ENCODE measurements around the gene HLCS. TPM values are rescaled to one million over a fixed set of nuclear protein-coding genes. Genes with fewer than 3 reads are reported as not detected.

The HLCS gene
- total RNA-seq, 1 donor, result 44.3 TPM

DNA sequence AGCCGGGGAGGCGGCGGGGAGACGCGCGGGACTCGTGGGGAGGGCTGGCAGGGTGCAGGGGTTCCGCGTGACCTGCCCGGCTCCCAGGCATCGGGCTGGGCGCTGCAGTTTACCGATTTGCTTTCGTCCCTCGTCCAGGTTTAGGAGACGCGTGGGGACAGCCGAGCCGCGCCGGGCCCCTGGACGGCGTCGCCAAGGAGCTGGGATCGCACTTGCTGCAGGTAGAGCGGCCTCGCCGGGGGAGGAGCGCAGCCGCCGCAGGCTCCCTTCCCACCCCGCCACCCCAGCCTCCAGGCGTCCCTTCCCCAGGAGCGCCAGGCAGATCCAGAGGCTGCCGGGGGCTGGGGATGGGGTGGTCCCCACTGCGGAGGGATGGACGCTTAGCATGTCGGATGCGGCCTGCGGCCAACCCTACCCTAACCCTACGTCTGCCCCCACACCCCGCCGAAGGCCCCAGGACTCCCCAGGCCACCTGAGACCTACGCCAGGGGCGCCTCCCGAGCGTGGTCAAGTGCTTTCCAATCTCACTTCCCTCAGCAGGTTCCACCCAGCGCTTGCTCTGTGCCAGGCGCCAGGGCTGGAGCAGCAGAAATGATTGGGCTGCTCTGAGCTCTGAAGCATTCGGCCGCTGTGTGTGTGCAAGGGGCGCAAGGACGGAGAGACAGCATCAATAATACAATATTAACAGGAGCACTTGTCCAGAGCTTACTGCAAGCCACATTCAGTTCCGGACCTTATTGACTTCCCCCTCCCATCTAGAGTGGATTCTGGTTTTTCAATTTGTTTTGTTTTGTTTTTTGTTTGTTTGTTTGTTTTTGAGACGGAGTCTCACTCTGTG is 257.2 kb downstream of the HLCS start:
- H3K4me3 ChIP-seq (ENCODE audit: low read depth, low read length), result no peak overlapping the region
- no peak for TF ChIP-seq CTCF (IDR thresholded peaks at IDR 0.05; ENCODE audit: insufficient read depth, low read length)
- no peak for DNase-seq (ENCODE audit: low read depth)

DNA sequence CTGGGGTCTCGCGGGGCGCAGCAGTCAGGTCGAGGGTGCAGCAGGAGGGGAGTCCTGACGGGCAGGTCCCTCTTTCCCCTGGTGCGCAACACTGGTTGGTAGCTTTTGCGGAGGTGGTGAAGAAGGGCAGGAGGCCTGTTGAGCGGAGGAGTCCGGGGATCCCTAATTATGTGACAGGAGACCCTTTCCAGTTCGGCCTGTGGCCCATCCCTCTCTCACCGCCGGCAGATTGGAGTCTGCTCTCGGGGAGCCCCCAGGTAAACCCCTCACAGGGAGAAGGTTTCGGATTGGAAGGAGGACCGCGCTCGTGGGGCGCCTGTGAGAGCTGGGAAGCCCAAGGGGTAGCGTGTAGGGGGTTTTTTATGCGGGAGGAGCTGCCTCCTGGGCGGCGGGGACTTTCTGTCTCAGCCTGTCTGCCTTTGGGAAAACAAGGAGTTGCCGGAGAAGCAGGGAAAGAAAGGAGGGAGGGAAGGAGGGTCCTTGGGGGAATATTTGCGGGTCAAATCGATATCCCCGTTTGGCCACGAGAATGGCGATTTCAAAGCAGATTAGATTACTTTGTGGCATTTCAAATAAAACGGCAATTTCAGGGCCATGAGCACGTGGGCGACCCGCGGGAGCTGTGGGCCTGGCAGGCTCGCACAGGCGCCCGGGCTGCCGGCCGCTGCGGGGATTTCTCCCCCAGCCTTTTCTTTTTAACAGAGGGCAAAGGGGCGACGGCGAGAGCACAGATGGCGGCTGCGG is 258.0 kb downstream of the HLCS start:
- TF ChIP-seq CTCF (IDR thresholded peaks at IDR 0.05; ENCODE audit: insufficient read depth, low read length), result no peak
- DNase-seq (ENCODE audit: low read depth), result no peak
- no peak overlapping the region for H3K4me3 ChIP-seq (ENCODE audit: low read depth, low read length)

- DNase-seq (ENCODE audit: low read depth), result no peak
- no peak for TF ChIP-seq CTCF (IDR thresholded peaks at IDR 0.05; ENCODE audit: insufficient read depth, low read length)
- no peak overlapping the region for H3K4me3 ChIP-seq (ENCODE audit: low read depth, low read length)
Measured at GRCh38 chr21:36707763-36708285, 258.6 kb downstream of the HLCS start.

GRCh38 chr21:36706951-36707762 is 259.3 kb downstream of the HLCS start:
- no peak overlapping the region for H3K4me3 ChIP-seq (ENCODE audit: low read depth, low read length)
- no peak for TF ChIP-seq CTCF (IDR thresholded peaks at IDR 0.05; ENCODE audit: insufficient read depth, low read length)
- peak; percentile 43 for DNase-seq (ENCODE audit: low read depth)

GRCh38 chr21:36706482-36706852 is 260.0 kb downstream of the HLCS start:
- DNase-seq (ENCODE audit: low read depth), result no peak
- no peak for TF ChIP-seq CTCF (IDR thresholded peaks at IDR 0.05; ENCODE audit: insufficient read depth, low read length)
- H3K4me3 ChIP-seq (ENCODE audit: low read depth, low read length), result no peak overlapping the region

DNA sequence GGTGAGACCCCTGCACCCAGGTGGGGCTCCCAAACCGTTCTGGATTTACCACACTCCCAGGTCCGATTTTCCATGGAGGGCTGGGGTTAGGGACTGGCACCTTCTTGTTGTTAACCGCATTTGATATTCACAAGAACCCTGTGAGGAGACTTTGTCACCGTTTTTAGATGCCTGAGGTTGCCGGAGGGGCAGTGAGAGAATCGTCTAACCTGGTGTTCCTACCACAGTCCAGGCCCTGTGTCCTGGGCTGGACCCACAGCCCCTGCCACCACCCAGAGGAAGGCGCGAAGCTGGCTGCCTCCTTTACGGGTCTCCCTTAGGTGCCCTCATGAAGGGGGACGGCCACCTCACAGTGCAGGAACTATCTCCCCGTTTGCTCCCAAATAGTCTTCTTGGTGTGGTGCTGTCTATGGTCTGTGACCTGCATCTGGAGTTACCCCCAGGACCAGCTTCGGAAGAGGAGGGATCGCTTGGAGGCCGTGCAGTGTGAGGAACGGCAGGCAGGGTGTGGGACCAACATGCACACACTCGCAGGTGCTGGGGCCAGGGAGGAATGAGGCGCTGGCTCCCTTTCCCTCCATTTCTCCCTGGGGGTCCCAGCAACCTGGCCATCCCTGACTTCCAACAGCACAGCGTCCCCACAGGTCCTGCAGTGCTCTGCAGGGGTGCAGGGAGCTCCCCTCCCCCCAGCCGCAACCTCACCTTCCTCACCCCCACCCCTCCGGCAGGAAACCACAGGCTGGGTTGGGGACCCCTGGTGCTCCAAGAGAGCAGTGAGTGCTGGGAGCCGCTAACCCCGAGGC is 260.6 kb downstream of the HLCS start:
- no peak overlapping the region for H3K4me3 ChIP-seq (ENCODE audit: low read depth, low read length)
- no peak for DNase-seq (ENCODE audit: low read depth)
- TF ChIP-seq CTCF (IDR thresholded peaks at IDR 0.05; ENCODE audit: insufficient read depth, low read length), result no peak
